NCI-H1048 (cell line): ENCODE measurements around the gene SKIDA1.

Experiments
- DNase-seq: peaks from one replicate; lab custom pipeline; 2025; lab: John Stamatoyannopoulos, UW

The SKIDA1 gene

DNA sequence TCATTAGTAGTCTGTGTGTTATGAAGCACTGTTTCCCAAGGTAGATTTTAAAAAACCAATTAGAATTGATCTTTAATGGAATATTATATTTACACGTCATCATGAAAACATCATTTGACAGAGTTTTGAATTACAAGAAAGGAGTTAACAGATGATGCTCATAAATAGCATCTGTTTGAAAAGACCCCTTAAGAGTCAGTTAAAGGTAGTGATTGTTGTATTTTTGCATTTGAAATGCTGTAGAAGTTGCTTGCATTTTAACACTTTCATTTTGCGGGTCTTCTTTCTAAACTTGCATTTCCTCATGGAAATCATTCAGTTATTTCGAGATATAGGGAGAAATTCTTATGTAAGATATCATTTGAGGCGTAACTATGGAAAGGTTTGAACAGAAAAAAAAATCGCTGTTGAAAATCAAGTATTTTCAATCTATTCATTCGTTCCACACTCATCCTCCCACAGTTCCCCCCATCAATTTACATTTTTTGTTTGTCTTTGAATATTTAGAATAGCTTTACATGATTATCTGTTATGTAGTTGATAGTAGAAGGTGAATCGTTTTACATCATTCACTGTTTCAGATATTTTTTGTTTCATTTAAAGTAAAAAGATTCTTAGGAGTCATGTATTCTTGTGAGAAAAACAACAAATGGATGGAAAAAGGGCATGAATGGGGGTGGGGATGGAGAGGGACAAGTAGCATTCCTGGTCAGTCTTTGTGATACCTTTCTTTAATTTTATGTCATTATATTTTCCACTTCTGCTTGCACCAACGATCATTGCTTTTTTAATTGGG is 3.0 kb upstream of the SKIDA1 start:
- no peak for DNase-seq

DNA sequence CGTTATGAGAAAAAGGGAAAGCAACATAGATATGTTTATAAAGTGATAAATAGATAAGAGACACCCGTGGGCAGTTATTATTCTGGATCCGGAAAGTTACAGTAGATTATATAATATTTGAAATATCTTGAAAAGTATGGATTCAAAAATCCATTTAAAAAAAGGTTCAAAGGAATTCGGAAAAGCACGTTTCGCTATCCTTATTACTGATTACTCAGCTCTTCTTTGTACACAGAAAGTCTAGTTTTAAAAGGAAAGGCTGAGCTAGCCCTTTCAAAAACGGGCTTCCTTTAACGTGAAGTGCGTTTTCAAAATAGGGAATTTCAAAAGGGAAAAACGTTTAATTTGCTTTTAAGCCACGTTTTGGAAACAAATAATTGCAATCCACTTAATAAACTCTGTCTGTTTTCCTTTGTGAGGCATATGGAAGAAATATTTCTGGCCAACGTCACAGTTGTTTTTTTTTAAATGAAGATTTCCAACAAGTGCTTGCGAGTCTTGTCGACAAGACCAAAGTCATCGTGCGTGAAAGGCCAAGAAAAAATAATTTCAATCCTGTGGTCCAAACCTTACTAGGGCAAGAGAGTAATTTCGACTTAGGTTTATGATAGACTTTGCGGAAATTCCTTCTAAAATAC is 2.2 kb upstream of the SKIDA1 start:
- DNase-seq: no peak

DNA sequence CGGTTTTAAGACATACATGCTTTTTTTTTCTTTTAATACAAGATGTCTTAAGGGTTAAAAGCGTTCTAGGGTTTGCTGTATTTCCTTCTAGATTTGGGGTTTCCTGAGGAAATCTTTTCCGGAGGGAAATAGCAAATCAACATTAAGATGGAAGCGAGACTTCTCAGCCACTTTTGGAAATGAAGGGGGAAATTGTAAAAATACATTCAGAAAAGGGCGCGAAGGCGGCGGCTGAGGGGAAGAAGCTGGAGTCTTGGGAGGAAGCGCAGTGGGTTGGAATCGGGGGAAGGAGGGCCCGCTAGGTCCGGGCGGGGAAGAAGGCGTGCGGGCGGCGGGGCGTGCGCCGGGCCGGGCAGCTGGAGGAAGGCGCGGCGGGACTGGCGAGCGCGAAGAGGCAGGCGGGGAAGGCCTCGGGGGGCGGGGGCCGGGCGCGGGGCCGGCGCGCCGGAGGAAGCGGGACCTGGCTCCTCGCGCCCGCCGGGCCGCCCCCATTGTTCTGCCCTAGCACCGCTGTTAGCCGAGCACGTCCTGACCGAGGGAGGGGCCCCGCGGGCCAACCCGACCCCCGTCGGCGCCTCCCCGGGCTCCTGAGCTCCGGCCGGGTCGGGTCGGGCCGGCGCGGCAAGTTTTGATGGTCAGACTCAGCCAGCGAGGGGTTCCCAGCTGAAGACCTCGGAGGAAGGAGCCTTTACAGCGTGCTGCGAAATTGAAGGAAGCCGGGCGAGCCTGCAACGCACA is 1.5 kb upstream of the SKIDA1 start:
- DNase-seq: no peak

DNA sequence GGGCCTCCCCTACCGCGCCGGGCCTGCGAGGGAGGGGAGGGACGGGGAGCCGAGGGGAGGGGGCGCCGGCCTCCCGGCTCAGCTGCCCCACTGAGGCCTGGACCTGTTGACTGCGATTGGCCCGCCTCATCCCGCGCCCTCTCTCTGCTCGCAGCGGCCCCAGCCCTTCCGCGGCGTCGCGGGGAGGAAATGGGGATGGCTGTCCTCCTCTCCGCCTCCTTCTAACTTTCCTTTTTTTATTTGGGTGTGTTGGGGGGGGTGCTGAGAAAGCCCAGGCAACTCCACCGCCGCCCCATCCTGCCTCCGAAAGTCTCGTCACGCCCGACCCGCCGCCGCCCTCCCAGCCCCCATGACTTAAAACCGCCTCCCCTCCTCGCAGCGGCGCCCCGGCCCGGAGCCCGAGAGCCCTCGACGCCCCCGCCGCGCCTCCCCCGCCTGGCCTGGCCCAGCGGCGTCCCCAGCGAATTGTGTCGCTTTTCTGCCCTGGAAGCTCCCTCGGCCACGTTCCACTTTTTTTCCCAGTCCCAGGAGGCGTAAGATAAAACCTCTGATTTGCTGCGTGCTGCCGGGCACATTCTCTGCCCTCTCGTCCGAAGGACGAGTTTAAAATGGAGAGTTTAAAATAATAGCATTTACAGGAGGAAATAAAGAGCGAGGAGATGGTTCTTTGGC is 842 bp upstream of the SKIDA1 start:
- no peak for DNase-seq

DNA sequence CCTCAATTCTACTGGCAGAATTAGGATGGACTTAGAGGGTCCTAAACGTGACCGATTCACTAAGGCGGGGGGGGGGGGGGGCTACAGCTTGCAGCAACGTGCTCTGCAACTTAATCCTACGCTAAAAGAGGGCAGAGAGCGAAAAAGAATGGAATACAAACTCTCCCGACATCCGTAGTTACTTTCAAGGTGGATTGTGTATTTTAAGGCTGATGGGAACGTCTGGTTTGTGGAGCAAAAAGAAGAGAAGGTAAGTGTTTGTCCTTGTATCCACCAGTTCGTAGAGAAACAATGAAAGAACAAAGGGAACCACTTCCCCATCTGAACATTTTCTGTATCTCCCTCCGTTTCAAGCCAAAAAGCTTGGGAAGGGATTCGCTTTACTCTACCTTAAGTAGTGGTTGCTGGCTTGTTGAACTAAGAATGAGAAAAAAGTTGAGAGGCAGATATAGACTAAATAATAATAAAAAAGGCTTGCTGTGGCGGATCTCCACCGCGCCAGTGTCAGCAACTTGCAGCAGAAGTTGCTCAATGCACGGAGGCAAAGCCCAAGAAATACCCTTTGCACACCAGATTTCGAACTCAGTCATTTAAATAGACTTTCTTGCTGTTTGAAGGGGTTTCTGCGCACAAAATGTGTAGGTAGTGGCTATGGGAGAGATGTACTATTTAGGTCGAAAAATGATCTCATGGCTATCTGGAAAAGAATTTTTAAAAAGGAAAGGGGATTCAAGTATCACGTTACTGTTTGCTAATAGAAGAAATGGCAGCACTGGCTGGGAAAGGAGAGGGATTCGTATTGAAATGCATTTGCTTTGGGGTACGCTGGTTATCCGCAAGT is 736 bp downstream of the SKIDA1 start:
- DNase-seq: no peak

DNA sequence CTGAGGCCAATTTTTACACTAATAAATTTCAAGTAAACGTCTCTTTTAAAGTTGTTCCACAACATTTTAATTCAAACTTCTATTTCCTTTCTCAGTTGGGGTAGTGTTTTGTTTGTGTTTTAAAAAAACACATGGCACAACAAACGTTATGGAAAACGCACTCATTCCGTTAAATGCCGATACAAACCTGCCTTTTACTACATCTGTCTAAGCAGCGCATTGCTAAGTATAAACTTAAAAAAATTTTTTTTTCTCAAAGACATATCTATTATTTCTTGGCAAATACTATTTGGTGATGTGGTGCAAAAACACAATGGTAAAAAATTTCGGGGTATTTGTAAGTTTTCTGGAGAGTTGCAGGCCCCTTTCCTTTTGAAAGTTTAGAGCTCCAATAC is 1.4 kb downstream of the SKIDA1 start:
- DNase-seq: no peak

DNA sequence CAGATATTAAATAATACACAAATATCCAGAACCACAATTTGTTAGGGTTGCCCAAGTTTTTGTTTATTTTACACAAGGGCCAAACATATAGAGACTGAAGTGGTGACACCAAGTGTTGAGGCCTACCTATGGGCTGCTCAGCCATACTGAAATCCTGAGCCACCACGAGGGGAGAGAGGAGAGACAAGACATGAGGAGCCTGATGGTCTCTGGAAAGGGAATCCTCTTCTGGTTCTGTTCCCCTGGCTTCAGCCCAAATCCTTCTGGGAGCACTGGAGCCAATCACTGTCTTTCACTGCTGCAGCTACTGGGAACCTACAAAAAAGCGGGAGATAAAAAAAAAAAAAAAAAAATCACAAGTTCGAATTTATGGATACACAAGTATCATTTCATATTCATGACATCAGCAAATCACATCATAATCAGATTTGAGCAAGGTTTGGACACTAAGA is 1.9 kb downstream of the SKIDA1 start:
- DNase-seq: no peak

DNA sequence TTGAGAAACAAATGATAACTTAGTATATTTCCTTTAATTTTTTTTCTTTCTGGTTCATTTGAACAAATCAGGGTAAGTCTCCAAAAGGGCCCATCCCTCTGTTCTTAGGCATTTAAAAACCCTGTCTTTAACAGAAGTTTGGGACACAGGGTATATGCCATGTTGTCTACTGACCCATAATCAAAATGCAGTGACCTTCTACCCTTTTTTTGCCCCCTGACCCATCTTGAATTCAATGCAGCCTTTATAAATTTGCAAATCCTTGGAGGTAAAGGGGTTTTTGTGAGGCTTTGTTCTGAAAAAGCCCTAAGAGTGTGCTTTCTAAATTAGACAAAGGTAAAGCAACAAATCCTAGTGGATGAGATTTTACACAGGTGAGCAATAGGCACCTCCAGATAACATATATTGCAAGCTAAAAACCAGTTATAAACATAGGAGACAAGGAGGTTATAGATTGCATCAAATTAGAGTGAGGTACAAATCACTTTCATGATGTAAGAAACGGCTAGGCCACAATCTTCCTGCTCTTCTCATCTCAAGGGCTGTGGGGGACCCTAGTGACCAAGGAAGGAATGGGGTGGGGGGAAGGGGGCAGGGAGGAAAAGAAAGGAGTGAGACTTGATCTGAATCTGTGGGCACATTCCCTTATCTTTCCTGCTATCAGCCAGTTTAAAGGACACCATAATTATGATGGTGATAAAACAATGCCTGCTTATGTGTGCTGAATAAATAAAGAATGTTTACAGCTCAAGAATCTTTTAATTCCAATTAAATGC is 2.7 kb downstream of the SKIDA1 start:
- DNase-seq: no peak

DNA sequence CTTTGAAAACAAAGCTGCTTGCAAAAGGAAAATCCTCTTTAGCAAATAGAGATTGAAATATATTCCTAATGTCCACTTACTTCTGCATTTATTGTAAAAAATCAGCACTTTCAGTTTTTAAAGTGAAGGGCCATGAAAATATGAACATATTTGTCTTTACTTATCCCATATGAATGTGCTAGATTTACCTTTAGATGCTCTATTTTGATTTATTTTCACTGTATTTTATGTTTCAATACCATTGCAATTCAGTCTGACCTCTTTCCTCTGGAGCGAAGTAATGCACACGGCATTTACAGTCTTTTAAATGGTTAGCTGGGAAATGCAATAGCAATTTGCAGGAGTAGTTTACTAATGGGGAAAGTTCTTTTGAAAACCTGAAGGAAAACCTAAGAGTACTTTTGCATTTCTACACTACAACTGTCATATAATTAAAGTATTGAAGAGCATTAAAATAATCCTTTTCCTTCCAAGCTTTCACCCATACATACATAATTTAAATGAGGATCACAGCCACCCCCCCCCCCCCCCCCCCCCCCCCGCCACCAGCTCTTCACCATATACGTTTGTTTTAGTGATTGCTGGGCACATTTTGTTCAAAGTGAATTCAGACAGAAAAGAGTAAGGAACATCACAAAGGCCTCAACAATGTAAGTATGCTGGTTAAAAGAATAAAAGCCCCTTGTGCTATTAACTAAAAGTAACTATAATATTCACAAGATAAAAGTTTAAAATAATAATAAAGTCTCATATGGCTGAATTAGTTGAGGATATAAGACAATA is 3.5 kb downstream of the SKIDA1 start:
- DNase-seq: no peak

DNA sequence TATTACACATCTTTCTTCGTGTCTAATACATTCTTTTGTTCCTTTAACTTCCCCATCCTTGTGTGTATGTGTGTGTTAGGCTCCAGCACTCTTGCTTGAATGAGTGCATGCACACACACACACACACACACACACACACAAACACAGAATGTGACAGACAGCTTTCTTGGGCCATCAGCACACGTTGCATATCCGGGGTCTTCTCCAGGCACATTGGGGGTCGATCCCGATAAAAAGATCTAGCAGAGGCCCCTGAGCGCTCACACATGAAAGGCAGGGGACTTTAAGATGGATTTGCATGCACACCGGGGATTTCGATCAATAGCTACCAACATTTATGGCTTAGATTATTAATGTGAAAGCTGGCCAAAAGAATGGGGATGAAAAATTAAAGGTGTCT is 4.5 kb downstream of the SKIDA1 start:
- no peak for DNase-seq

DNA sequence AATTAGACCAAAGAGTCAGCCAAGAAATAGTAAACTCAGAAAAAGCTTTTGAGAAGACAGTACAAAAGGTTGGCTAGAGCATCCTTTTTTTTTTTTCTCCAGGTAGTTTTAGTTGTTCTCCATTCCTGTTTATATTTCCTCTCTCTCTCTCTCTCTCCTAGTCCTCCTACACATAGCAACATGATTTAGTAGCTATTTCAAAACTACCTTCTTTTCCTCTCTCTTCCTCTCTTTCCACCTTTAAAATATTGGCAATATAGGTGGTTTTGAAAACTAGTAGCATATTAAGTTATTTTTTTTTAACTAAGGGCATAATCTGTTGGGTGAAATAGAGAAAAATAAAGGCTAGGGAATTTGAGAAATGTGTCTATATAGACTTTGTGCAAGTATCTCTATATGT is 5.0 kb downstream of the SKIDA1 start:
- no peak for DNase-seq

DNA sequence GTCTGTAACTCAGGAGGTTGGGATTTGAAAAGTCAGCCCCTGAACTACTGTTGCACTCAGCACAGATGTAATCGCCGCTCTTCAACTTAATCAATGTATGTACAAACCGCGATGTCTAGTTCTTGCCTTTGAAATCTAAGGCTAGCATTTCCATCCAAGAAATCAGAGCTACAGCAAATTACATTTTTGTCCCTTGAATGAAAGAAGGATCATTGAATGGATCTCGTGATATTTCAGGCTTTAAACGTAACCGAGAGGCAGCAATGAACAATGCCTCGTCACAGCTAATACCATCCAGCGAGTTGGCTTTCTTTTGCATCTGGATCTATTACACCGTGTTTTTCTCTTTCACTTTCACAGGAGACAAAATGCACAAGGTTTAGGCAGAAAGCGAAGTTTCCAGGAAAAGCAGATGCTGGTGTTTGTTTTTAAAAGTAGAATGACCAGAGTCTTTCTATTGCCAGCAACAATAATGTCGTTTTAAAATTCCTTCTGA is 5.5 kb downstream of the SKIDA1 start:
- no peak for DNase-seq

DNA sequence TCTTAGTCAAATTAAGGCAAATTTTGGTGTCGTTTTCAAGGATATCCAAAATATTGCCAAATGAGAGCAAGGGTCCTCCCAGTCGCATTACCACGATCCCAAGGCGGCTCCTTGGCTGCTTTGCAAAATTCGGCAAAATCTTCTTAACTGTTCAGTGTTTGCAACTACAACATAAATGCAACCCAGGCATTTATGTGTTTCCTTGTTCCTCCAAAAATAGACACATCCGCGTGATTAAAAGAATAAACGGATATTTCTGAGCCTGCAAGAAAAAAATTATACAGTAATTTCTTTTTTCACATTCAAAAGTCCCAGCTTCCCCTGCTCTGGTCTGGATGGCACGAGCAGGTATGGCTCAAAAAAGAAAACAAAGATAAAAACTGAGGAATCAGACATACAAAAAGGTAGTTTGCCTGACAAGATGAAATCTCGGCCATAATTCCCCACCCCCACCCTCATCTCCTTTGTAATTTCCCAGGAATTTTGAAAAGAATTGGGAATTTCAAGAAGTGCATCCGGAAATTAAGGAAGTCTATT is 6.0 kb downstream of the SKIDA1 start:
- DNase-seq: no peak

DNA sequence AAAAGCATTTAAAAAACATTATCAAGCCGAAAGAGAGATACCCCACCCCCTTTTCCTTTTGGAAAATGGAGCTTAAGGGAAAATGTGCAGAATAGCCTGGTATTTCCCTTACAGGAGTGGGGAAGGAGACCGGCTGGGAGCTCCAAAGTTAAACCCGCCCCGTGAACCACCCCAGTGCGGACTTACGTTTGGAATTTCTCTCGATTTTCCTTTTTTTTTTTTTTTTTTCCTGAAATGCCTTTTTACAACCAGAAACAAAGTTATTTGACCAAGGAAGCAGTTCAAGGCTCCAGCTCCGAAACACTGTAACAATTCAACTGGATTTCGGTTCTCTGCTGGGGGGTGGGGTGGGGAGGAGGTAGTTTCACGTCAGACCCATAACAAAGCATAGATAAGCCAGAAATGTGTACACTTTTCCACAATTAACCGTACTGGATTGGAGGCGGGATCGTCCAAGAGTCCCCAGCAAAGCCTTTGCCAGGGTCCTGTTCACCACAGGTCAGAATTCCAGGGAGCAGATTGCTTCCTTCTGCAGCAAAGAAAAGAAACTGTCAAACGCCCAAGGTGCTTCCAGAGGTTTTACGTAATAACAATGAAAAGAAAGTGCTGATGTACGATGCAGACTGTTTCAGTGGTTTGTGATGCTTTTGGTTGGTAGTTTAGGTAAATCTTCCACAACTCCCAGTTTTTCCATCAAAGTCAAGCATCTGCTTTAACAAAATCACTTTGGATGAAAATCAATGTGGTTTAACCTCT is 6.7 kb downstream of the SKIDA1 start:
- DNase-seq: no peak

DNA sequence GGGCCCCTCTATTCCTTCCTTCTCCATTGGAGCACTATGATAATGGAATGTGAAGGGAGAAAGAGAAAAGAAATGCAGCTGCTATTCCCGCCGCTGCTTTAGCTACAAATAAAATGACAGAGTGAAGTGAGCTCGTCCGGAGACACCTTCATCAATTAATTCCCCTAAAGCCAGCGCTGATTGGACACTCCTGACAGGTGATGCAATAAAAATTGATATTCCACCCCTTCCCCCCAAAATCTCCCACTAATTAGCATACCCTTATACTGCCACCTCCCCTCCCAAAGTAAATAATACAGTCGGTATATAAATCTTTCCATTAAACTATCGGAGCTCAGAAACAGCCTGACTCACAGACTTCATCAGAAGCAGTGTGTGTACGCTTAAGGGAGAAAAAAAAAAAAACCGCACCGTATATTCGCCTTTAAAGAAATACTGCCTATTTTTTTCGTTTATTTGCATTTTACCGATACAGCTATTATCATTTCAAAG is 7.3 kb downstream of the SKIDA1 start:
- DNase-seq: no peak

DNA sequence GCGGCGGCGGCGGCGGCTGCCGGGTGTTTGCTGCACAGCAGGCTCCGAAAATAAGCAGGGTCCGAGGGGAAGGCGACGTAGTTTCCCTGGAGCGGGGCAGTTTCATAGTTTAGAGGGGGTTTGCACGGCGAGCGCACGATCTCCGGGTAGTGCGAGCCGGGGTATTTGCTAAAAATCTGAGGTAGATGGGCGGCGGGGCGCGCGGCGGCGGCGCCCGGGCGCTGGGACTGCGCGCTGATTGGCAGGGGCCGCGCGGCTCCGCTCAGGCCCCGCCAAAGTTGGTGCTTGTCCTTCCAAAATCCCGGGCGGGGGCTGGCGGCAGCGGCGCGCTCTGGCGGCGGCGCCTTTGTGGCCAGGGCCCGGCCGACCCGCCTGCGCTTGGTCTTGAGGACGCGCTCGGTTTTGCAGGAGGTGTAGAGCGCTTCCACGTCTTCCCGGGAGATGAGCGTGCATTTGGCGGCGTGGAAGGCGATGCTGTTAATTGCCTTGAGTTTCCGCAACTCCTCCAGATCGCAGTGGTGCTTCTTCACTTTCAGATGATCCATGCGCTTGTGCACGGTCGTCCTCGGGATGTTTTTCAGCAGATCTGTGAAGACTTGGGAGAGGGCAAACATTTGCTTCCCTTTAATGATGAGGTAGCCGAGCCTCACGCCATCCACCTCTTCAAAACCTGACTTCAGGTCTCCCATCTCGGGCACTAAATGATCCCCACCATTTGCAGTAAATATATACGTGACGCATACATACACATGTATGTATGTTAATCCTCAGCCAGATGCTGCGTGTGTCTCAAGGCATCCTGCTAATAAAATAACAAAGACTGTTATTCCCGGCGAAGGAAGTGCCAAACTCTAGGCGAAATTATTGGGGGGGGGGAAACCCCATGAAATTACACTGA is 8.1 kb downstream of the SKIDA1 start:
- DNase-seq: no peak
